Measurements from ENCODE around the gene CELF4. TPM values are rescaled to one million over a fixed set of nuclear protein-coding genes. Genes with fewer than 3 reads are reported as not detected.

The CELF4 gene
- total RNA-seq, 2 donors from 2014 or later: 3.3 to 4.7 TPM

- Histone ChIP-seq H3K9me3 (peaks cover 0 to 17% (median 0%) of the 10 kb centered on the region in 3 donors), H3K4me1 (peaks cover 15% of the 10 kb centered on the region), H3K4me3 (no peak overlapping the region), H3K36me3 (replicated peaks in 1 of 2; ENCODE audit: insufficient read depth in 1 of 2, low read depth in 2 of 2) (no peaks in the 10 kb centered on the region), H3K27me3 (peaks cover 0 to 3% of the 10 kb centered on the region in 2 donors), H3K27ac (no peak overlapping the region)
- intact Hi-C loops (cut with DNase I): no loop called here
- TF ChIP-seq CTCF (IDR thresholded peaks at IDR 0.05) (no peak), POLR2A (IDR thresholded peaks at IDR 0.05) (no peak)
- ATAC-seq: no peak
- 84 to 88% methylated on average over 2 to 4 of the region's 4 CpGs for WGBS, 2 donors
- no peak for DNase-seq
These were observed 174.4 kb downstream of the CELF4 start for GRCh38 chr18:37391156-37391555.

DNA sequence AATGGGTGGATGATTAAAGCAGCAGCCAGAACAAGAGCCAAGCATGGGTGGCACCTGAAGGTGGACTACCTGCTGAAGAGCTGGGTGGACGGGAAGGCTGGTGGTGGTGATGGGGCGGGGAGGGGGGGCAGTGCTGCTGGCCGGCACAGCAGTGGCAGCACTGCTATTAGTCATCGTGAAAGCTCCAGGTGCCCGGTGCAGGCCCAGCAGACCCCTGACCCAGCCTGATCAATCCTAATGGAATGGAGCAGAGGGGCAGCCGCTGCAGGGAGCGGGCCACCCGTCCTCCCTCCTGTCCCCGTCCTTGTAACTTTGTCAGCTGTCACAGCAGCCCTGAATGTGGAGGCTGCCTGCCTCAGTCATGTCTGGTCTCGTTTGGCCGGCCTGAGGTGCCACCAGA lies 174.9 kb downstream of the CELF4 start:
- H3K4me1 ChIP-seq: peaks cover 15% of the 10 kb centered on the region
- DNase-seq (no peak), ATAC-seq (no peak)
- intact Hi-C loops (cut with DNase I): no loop called here
- H3K4me3 ChIP-seq: no peak overlapping the region
- WGBS, 2 donors: 24 to 43% methylated on average over 10 of the region's 11 CpGs
- H3K36me3 ChIP-seq (replicated peaks in 1 of 2; ENCODE audit: insufficient read depth in 1 of 2, low read depth in 2 of 2): no peaks in the 10 kb centered on the region
- TF ChIP-seq POLR2A (IDR thresholded peaks at IDR 0.05) (no peak), CTCF (IDR thresholded peaks at IDR 0.05) (no peak)
- no peak overlapping the region for H3K27ac ChIP-seq
- peaks cover 0 to 17% (median 0%) of the 10 kb centered on the region in 3 donors for H3K9me3 ChIP-seq
- peaks cover 0 to 3% of the 10 kb centered on the region in 2 donors for H3K27me3 ChIP-seq

DNA sequence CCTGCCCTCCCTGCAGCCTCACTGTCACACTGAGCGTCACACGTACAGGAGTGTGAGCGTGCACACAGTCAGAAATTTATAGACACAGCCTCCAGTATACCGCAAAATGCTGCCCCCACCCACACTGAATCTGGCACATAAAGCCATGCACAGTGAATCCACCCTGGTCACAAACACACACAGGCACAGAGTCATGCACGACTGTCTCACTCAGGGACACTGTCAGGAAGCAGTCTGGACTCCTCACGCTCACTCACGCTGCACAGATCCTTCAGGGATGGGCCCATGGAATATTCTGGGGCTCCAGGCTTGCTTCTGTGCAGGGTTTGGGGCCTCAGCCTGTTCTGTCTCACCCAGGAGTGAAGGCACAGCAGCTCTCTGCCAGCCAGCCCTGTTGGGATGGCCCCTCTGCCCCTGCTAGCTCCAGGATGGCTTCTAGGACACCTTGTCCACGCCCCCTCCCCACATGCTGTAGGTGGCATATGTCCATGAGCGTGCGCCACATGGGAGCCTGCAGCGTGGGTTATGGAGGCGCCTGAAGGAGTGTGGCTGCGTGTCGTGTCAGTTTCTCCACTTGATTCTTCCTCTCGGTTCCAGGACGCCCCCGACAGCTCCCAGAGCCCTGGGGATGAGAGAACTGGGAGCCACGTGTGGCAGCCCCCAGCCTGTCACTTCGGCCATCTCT lies 175.8 kb downstream of the CELF4 start:
- peaks cover 0 to 3% of the 10 kb centered on the region in 2 donors for H3K27me3 ChIP-seq
- peaks cover 0 to 17% (median 0%) of the 10 kb centered on the region in 3 donors for H3K9me3 ChIP-seq
- H3K36me3 ChIP-seq (replicated peaks in 1 of 2; ENCODE audit: insufficient read depth in 1 of 2, low read depth in 2 of 2): no peaks in the 10 kb centered on the region
- H3K4me3 ChIP-seq: no peak overlapping the region
- ATAC-seq (no peak), DNase-seq (no peak)
- TF ChIP-seq POLR2A (IDR thresholded peaks at IDR 0.05): no peak
- no peak for TF ChIP-seq CTCF (IDR thresholded peaks at IDR 0.05)
- no peak overlapping the region for H3K27ac ChIP-seq
- peaks cover 15% of the 10 kb centered on the region for H3K4me1 ChIP-seq
- 79 to 85% methylated on average over 11 to 19 of the region's 19 CpGs for WGBS, 2 donors
- intact Hi-C loops (cut with DNase I): no loop called here

- WGBS, 2 donors: 50 to 63% methylated on average over 5 of the region's 5 CpGs
- DNase-seq (no peak), ATAC-seq (no peak)
- TF ChIP-seq POLR2A (IDR thresholded peaks at IDR 0.05): no peak
- no peak for TF ChIP-seq CTCF (IDR thresholded peaks at IDR 0.05)
- Histone ChIP-seq H3K9me3 (peaks cover 0 to 17% (median 0%) of the 10 kb centered on the region in 3 donors), H3K4me1 (peaks cover 9% of the 10 kb centered on the region), H3K27ac (no peak overlapping the region), H3K36me3 (replicated peaks in 1 of 2; ENCODE audit: insufficient read depth in 1 of 2, low read depth in 2 of 2) (no peaks in the 10 kb centered on the region), H3K27me3 (peaks cover 0 to 3% of the 10 kb centered on the region in 2 donors), H3K4me3 (no peak overlapping the region)
- intact Hi-C loops (cut with DNase I): no loop called here
These were observed 176.6 kb downstream of the CELF4 start for GRCh38 chr18:37389041-37389440.

DNA sequence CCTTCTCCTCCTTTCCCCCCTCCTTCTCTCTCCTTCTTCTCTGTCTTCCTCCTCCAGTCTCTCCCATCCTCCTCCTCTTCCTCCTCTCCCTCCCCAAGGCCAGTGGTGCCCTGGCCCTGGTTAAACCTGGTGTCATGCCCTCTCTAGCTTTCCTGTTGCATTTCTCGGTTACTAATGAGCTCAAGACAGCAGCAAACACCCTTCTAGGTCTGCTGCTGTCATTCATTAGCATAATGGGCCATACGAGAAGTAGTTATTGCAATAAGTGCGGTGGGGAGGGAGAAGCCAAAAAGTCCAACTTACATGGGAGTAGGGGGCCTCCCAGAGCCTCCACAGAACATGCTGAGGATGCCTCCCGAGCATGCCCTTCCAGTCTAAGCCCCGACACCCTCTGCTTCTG lies 177.2 kb downstream of the CELF4 start:
- no peak for DNase-seq
- Histone ChIP-seq H3K36me3 (replicated peaks in 1 of 2; ENCODE audit: insufficient read depth in 1 of 2, low read depth in 2 of 2) (no peaks in the 10 kb centered on the region), H3K27ac (no peak overlapping the region), H3K9me3 (peaks cover 0 to 17% (median 0%) of the 10 kb centered on the region in 3 donors), H3K4me3 (no peak overlapping the region), H3K4me1 (peaks cover 3% of the 10 kb centered on the region), H3K27me3 (peaks cover 0 to 2% of the 10 kb centered on the region in 2 donors)
- no peak for TF ChIP-seq POLR2A (IDR thresholded peaks at IDR 0.05)
- TF ChIP-seq CTCF (IDR thresholded peaks at IDR 0.05): no peak
- WGBS, 2 donors: 54 to 65% methylated on average over 4 to 5 of the region's 5 CpGs
- ATAC-seq: no peak
- intact Hi-C loops (cut with DNase I): no loop called here

All from body of pancreas (tissue), 4 donors.